ENCODE data around the gene NDUFA3.

Gene NDUFA3

DNA sequence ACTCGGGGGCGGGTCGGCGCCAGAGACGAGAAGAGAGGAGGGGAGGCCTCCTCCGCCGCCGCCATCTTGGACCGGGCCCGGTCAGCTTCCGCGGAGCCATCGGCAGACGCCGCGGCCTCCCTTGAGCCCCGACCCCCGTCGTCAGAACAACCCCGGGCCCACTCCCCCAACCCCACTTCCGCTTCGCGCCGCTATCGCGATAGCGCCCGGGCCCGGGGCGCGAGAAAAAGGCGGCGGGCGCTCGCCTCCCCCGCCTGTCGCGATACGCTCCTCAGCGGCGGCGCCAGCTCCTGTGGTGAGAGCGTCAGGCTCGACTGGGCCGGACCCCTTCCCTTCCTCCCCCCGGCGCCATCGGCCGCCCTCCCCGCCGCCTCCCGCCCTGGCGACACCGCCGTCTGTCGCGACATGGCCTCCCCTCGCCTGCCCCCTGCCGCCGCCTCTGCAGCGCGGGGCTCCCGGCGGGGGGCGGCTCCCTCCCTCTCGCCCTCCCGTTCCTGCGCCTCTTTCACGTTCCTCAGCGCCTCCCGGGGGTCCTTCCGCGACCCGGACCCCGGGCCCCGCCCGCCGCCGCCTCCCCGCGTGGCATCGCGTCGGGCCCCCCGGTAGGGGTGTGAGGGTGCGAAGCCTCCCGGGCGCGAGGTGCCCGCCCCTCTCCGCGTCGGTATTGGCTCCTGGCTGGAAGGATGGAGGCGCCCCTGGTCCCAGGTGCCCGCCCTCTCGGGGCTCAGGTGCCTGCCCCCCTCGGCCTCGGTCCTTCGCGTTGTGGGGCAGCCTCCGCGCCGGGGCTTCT, 35.2 kb downstream of the NDUFA3 start, which contains the start of gene CNOT3:
Gene CNOT3 (plus strand): TSS at position 64 of the 790 bp plus-strand sequence. CDS start 5,217 bp downstream, outside the sequence.
- no peak for DNase-seq (ENCODE audit: low read depth)

DNA sequence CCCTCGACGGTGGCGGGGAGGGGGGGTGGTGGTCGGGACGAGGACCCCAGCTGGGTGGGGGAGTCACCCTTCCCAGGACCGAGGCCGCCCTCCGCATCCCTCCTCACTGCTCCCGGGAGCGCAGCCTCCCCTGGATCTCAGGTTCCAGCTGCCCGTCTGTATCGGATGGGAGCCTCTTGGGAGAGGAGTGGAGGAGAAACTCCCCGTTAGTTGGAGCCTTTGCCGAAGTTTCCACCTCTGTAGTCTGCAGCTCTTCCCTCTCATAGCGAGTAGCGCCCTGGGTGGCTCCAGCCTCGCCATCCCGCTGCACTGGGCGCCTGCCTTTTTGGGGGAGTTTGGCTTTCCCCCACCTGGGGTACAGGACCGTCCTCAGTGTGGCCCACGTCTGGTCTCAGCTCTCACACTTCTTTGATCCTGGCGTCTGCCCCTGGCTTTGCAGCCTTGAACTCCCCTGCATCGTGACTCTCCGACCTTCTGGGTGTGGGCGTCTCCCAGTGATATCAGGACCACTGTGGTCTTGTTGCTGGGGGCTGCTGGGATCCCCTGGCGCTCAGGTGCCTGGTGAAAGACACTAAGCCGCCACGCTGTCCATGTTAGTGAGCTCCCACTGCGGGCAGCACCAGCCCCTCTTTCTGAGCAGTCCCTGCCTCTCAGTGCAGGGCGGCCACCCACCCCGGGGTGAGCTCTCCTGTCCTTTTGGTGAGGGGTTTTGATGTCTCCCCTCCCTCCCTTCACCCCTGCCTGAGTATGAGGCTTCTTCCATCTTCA, 36.0 kb downstream of the NDUFA3 start:
- DNase-seq (ENCODE audit: low read depth), result no peak

DNA sequence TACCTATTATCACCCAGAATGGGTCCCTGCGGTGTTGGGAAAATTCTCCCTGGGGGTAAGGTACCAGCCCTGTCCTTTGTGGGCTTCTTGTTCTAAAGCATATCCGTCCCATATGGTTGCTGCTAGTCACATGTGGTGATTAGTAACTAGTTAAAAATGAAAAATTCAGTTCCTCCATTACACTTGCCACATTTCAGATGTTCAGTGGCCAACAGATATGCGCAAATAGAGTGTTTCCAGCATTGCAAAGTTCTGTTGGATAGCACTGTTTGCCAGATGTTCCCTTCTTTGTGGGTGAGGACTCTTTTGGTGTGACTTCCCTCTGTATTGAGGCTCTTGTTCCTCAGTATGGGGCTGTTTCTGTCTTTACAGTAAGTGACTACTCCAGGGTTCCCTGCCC, 38.7 kb downstream of the NDUFA3 start:
- no peak for DNase-seq (ENCODE audit: low read depth)

DNA sequence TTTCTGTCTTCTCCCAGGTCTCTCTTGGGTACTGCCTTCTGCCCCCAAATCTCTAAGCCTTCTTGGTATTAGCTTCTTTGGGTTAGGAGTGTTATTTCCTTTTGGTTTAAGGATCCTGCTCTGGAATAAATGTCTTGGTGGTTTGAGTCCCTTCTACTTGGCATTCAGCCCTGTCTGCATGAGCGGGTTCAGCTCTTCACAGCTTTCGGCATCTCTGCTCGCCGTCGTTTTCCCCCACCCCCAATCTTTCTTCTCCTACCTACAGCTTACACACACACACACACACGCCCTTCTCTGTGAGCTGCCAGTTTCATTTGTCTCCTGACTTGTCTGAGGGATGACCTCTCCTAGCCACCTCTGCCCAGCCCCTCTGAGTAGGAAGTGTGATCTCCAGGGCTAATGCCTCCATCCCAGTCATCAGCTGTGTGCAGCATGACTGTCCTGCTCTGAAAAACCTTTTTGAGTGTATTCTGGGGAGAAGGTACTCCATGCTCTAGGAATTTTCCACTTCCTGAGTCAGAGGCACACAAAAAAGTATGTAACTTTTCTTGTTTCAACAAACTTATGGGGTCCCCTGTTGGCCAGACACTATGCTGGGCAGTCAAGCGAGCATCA, 39.6 kb downstream of the NDUFA3 start:
- DNase-seq (ENCODE audit: low read depth), result no peak

DNA sequence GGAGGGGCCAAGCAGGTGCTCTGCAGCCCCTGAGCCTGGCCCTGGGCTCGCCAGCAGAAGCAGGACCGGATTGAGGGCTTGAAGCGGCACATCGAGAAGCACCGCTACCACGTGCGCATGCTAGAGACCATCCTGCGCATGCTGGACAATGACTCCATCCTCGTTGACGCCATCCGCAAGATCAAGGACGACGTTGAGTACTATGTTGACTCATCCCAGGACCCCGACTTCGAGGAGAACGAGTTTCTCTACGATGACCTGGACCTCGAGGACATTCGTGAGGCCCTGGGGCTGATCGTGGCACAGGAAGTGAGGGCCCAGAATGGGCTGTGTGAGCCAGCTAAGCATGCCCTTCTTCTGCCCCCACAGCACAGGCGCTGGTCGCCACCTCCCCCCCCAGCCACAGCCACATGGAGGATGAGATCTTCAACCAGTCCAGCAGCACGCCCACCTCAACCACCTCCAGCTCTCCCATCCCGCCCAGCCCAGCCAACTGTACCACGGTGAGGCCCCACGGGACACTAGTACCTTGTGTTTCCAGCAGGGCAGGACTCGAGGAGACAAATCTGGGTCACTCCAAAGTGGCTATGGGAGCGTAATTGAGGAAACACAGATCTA, 43.0 kb downstream of the NDUFA3 start:
- no peak for DNase-seq (ENCODE audit: low read depth)

DNA sequence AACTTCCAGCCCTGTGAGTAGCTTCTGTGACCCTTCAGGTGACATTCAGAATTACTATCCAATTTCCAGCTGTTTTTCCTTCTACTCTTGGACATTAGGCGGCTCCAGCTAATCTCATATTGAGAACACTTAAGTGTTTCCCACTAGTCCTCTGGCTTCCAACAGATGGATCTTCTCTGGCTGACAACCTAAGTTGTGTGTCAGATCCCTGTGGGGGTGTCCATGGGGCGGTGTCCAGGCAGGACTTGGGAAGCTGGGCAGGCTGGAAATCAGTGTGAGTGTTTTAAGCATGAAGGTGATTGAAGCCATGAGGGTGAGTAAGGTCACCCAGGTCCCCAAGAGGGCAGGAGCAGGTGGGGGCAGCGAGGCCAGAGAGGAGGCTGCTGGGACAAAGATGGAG, 45.0 kb downstream of the NDUFA3 start:
- no peak for DNase-seq (ENCODE audit: low read depth)

DNA sequence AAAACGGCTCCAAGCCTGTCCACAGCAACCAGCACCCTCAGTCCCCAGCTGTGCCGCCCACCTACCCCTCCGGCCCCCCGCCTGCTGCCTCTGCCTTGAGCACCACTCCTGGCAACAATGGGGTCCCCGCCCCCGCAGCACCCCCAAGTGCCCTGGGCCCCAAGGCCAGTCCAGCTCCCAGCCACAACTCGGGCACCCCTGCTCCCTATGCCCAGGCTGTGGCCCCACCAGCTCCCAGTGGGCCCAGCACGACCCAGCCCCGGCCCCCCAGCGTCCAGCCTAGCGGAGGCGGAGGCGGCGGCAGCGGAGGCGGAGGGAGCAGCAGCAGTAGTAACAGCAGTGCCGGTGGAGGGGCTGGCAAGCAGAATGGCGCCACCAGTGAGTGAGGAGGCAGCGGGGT, 45.5 kb downstream of the NDUFA3 start:
- no peak for DNase-seq (ENCODE audit: low read depth)

DNA sequence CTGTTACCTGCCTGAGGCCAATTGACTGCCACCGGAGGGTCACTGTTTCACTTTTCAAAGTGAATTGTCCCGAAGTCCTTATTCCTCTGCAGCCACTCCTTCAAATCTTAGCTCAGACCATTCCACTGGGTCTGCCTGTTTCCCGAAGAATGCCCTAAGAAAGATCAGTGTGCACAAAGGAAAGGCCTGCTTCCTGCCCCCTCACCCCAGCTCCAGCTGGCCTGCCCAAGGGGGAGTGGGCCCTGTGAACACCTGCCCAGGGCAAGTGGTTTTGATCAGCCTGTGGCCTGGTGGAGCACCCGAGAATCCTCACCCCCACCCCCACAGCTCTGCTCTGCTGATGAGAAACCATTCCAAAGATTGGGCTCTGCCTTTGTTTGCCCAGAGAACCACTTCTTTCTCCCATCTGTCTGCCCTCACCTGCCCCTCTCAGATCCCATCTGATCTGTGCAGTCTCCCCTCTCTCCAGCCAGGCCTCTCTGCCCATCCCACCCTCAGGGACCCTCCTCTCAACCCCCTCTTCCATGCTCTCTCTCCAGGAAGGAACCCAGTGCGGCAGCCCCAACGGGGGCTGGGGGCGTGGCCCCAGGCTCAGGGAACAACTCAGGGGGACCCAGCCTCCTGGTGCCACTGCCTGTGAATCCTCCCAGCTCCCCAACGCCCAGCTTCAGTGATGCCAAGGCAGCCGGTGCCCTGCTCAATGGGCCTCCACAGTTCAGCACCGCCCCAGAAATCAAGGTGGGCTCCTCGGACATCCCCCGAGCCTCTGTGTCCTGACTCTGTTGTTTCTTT, 46.6 kb downstream of the NDUFA3 start:
- no peak for DNase-seq (ENCODE audit: low read depth)

DNA sequence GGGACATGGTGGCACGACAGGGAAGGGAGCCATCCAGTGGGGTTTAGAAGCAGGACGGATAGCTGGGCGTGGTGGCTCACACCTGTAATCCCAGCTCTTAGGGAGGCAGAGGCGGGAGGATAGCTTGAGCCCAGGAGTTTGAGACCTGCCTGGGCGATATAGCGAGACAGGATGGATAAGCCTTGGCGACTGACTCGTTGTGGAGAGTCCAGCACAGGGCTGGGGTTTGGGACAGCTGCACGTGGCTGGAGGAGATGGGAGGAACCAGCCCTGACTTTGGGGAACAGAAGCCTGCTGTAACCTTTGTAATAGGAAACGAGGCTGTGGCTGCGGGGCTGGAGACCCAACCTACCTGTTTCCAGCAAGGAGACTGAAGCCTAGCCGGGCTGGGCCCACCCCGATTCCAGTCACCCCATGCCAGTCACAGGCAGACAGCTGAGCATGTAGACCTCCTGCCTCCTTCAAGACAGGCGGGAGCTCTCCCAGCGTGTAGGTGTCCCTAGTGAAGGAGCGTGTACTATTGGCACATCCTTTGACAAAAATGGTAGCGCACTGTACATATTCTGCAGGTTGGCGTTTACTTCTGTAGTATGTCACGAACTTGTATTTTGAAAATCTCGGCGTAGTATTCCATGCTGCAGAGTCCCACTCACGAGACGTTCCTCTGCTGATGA, 48.8 kb downstream of the NDUFA3 start:
- no peak for DNase-seq (ENCODE audit: low read depth)

DNA sequence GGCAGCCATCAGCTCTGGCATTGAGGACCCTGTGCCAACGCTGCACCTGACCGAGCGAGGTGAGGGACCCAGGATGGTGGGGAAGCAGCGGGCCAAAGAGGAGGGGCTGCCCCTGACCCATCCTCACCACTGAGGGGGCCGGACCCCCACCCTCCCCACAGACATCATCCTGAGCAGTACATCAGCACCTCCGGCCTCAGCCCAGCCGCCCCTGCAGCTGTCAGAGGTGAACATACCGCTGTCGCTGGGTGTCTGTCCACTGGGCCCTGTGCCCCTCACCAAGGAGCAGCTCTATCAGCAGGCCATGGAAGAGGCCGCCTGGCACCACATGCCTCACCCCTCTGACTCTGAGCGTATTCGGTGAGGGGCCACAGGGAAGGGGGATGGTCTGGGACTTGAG, 49.6 kb downstream of the NDUFA3 start:
- DNase-seq (ENCODE audit: low read depth), result no peak

DNA sequence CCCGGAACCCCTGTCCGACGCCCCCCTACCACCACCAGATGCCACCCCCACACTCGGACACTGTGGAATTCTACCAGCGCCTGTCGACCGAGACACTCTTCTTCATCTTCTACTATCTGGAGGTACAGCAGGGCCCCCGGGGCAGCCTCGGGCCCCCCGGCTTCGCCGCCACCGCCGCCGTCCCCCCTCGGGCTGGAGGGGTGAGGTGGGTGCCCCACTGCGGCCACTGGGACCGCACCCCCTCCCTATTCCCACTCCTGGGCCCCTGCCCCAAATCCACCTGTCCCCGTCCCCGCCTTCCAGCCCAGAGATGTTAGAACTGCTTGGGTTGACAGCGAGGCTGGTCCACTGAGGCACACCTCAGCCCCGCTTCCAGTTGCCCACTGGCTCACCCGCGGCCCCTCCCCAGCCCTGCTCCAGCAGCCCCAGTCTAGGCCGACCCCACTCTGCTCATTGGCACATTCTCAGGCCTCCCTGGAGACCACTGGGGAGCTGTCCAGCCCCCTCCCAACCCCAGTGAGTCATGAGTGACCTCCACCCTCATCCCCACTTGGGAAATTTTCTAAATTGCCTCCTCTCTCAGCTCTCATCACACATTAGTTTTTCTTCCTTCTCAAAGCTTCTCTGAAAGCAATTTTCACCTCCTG, 50.3 kb downstream of the NDUFA3 start:
- no peak for DNase-seq (ENCODE audit: low read depth)

DNA sequence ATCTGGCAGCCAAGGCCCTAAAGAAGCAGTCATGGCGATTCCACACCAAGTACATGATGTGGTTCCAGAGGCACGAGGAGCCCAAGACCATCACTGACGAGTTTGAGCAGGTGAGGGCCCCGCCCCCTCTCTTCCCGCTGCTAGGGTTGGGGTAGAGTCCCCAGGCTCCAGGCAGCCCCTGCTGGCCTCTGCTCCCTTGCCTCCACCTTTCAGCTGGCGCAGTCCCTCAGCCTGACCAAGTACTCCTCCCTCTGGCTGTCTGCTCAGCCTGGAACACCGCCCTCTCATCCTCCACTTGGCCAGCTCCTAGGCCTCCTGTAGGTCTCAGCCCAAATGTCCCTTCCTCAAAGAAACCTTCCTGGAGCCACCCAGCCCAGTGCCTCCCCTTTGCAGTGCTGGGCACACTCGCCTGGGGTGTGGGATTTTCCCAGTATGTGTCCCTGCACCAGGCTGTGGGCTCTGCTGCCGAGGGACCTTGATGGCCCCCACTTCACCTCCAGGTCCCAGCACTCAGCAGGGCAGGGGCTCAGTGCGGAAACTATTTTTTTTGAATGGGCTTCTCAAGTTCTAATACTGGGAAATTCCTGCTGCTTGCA, 51.2 kb downstream of the NDUFA3 start:
- DNase-seq (ENCODE audit: low read depth), result no peak

DNA sequence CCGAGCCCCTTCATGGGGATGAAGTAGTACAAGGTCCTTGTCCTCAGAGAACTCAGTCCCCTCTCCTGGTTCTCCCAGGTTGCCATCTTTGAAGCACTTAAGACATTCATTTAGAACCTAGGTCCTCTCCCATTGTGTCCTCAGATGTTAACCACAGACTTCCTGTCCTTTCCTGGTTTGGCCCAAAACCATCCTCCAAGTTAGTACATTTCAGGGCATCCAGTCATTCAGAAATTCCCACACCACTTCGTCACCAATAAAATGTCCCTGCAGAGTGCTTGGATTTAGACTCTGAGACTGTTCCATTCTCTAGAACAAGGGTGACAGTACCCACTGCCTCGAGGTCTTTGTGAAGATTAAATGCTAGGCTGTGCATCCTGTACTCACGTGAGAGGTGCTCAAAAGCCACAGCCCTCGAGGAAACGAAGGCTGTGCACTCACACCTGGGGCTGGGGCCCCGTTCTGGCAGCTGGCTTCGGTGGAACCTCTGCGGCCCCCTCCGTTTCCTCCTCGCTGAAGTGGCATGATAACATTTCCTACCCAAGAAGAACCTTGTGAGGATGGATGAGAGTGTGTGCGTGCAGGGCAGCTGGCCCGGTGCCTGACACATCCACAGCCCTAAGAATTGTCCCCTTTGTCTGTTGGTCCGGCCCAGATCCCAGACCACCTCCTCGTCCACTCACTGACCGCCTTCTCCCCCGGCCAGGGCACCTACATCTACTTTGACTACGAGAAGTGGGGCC, 52.1 kb downstream of the NDUFA3 start:
- no peak for DNase-seq (ENCODE audit: low read depth)

DNA sequence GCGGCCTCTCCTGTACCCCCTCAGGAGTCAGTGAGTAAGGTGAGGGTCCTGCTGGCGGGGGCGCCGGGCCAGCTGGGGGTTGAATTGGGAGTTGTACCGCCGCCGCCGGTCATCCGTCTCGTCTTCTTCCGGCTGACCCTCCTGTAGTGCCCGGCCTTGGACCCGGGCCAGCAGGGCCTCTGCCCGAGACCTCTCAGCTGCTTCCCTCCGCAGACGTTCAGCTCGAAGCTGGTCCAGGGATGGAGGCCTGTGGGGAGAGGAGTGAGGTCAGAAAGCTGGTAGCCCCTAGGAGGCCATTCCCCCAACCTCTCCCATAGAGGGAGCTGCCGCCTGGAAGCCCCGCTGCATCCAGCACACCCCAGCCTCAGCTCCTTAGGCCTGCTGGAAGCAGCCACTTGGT, 53.0 kb downstream of the NDUFA3 start:
- no peak for DNase-seq (ENCODE audit: low read depth)

DNA sequence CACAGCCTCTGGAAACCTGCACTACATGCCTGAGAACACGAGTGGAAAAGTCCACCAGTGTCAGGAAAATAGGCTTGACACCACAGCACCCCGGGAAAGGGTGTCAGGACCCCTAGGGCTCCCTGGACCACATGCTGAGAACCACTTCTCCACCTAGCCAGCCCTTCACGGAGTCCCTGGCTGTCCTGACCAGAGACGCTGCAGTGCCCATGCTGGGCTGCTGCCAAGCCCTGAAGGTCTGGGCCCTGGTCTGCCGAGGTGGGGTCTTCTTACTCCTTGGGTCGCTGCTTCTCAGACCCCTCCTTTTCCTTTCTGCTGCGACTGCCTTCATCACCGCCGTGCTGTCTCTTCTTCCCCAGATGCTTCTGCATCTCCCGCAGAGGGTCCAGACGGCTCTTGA, 53.8 kb downstream of the NDUFA3 start:
- no peak for DNase-seq (ENCODE audit: low read depth)

DNA sequence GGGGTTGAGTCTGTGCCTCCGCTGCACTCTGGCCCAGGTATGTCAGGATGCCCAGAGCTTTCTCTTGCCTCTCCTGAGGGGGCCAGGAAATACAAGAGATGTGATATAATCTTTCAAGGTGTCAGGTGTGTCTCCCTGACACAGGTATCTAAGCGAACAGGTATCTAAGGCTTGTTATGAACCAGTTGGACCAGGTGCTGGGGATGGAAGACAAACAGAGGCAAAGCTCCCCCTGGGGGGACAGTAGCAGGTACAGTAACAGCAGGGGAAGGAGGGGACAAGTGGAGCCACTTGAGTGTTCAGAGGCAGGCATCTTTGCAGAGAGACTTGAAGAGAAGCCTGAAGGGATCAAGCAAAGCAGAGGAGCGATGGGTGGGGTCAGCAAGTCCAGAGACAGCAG, 54.3 kb downstream of the NDUFA3 start:
- no peak for DNase-seq (ENCODE audit: low read depth)
